Panc1 (cell line): ENCODE data around the gene CDKL1. TPM values are rescaled to one million over a fixed set of nuclear protein-coding genes. Genes with fewer than 3 reads are reported as not detected.

ENCODE experiments used
- ATAC-seq: fragments of 200-7000 bp; cut with Tn5 transposase; 2 replicates; pipeline ENCODE4 v1.9.1; 2020; ENCODE audit warnings: mild to moderate bottlenecking, moderate library complexity
- BruUV-seq: library from RNA; stranded (reverse); fragments of 400-500 nt; replicated peaks from 2 replicates; lab custom pipeline; 2021; lab: Mats Ljungman, UMichigan
- CTCF ChIA-PET: fragments of 300-600 bp; sonication (Branson Sonifier 250); formaldehyde crosslinking; loops from one replicate; lab custom pipeline; 2022; ENCODE audit warnings: antibody characterized with exemption; lab: Charles Lee
- POLR2A ChIA-PET: fragments of 300-600 bp; sonication (Branson Sonifier 250); formaldehyde crosslinking; loops from one replicate; lab custom pipeline; 2022; ENCODE audit warnings: antibody characterized with exemption; lab: Charles Lee
- DNase-seq: peaks from one replicate; pipeline ENCODE4 v3.0.0-alpha.2; 2010; ENCODE audit warnings: low read depth, low spot score
- H3K27ac ChIP-seq: 2 replicates; pipeline ENCODE4 v1.5.1; 2011; ENCODE audit warnings: mild to moderate bottlenecking, low read length, inconsistent platforms
- H3K27me3 ChIP-seq: fragments of 200-500 bp; sonication (Bioruptor generic); 2 replicates; pipeline ENCODE4 v1.6.0; 2014; ENCODE audit warnings: low read length, inconsistent platforms; ENCODE audit not compliant: control insufficient read depth, insufficient read depth
- H3K36me3 ChIP-seq: fragments of 200-500 bp; sonication (Bioruptor generic); 2 replicates; pipeline ENCODE4 v1.5.1; 2014; ENCODE audit warnings: inconsistent platforms, mild to moderate bottlenecking, low read length, moderate library complexity; ENCODE audit not compliant: control insufficient read depth, insufficient read depth
- H3K4me1 ChIP-seq: 2 replicates; pipeline ENCODE4 v1.5.1; 2011; ENCODE audit warnings: inconsistent platforms, mild to moderate bottlenecking, low read length, moderate library complexity; ENCODE audit not compliant: control insufficient read depth, insufficient read depth
- H3K4me3 ChIP-seq, 2 experiments: 2 replicates each; pipeline ENCODE4 v1.5.1; 2011 to 2012; ENCODE audit warnings: low read depth in 2 of 2, low read length in 2 of 2, mild to moderate bottlenecking in 2 of 2, inconsistent platforms in 1 of 2, moderate library complexity in 1 of 2
- H3K9me3 ChIP-seq: fragments of 200-500 bp; sonication (Bioruptor generic); 2 replicates; pipeline ENCODE4 v1.5.1; 2014; ENCODE audit warnings: low read depth, mild to moderate bottlenecking, inconsistent platforms, low read length, moderate library complexity; ENCODE audit not compliant: control insufficient read depth, insufficient read depth
- CTCF ChIP-seq: fragments of 450-650 bp; IDR thresholded peaks from 2 replicates; pipeline ENCODE4 v1.5.1; 2017; ENCODE audit warnings: mild to moderate bottlenecking
- POLR2AphosphoS5 ChIP-seq: IDR thresholded peaks from 2 replicates; pipeline ENCODE4 v1.6.1; 2012; ENCODE audit warnings: mild to moderate bottlenecking, low read depth, low read length, moderate library complexity
- REST ChIP-seq, 2 experiments: IDR thresholded peaks; 2 replicates each; pipeline ENCODE4 v1.6.1; 2011 to 2012; ENCODE audit warnings: low read depth in 2 of 2, control low read depth in 1 of 2, low read length in 1 of 2, mild to moderate bottlenecking in 1 of 2, moderate library complexity in 1 of 2; ENCODE audit not compliant: insufficient read depth in 1 of 2
- SIN3A ChIP-seq: IDR thresholded peaks from 2 replicates; pipeline ENCODE4 v1.6.1; 2012; ENCODE audit warnings: low read depth, mild to moderate bottlenecking, low read length, moderate library complexity, borderline replicate concordance; ENCODE audit not compliant: insufficient read depth
- TCF7L2 ChIP-seq: IDR thresholded peaks from 2 replicates; pipeline ENCODE4 v1.6.1; 2011; ENCODE audit warnings: mild to moderate bottlenecking, low read depth, low read length, inconsistent platforms
- in situ Hi-C: cut with HindIII; loops from 2 replicates; pipeline ENCODE4 v1.10.0; 2016; ENCODE audit warnings: low sequenced_read_pairs, low pct_unique_long_range_greater_than_20kb
- intact Hi-C: fragments of 100-400 bp; cut with micrococcal nuclease; formaldehyde crosslinking; loops from one replicate; pipeline ENCODE4 v1.10.0; 2022; ENCODE audit not compliant: unreplicated experiment
- total RNA-seq: library from RNA; stranded (reverse); gene quantifications from one replicate; pipeline ENCODE4 v1.2.1, GENCODE V29; 2021; ENCODE audit not compliant: unreplicated experiment

The CDKL1 gene
- total RNA-seq, 1 experiment from 2014 or later, result 5.8 TPM

DNA sequence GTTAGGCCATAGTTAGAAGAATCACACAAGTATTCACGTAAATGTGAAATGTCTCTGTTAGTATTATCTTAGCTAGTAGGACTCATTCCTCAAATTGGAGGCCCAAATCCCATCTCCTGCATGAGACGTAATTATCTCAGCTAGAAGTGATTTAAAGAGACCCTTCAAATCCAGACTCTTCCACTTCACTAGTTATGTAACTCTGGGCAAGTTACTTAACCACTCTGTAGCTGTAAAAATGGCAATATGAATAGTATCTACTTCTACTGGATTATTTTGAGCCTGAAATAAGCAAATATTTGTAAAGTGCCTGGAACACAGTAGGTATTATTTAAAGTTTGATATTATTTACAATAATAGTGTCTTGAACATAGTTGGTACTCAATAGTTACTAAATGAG is 28.4 kb upstream of the CDKL1 start:
- peaks cover 2% of the 10 kb centered on the region; the same call in 1 of the 2 replicates for H3K36me3 ChIP-seq
- no TSS peak for BruUV-seq
- H3K27ac ChIP-seq, result no peak overlapping the region
- intact Hi-C loops, result no loop called here
- DNase-seq (no peak), ATAC-seq (no peak)
- no peaks in the 10 kb centered on the region for H3K27me3 ChIP-seq
- in situ Hi-C loops, result no loop called here
- H3K9me3 ChIP-seq, result no peaks in the 10 kb centered on the region
- TF ChIP-seq SIN3A, result no peak
- no peak for TF ChIP-seq TCF7L2
- no peak for TF ChIP-seq REST (IDR thresholded peaks at IDR 0.05; ENCODE audit: insufficient read depth in 1 of 2, low read depth in 2 of 2, low read length in 1 of 2)
- no peak for TF ChIP-seq POLR2AphosphoS5
- no peak for TF ChIP-seq CTCF
- no peak overlapping the region for H3K4me3 ChIP-seq
- ChIA-PET CTCF (no interaction called here), POLR2A (no interaction called here)
- H3K4me1 ChIP-seq, result no peaks in the 10 kb centered on the region

GRCh38 chr14:50423529-50423928 is 26.8 kb upstream of the CDKL1 start:
- DNase-seq, result no peak
- POLR2A ChIA-PET, result no interaction called here
- no peak for ATAC-seq
- no TSS peak for BruUV-seq
- in situ Hi-C loops (no loop called here), intact Hi-C loops (no loop called here)
- H3K36me3 ChIP-seq, result peaks cover 5% of the 10 kb centered on the region; the same call in 1 of the 2 replicates
- no peak for TF ChIP-seq REST (IDR thresholded peaks at IDR 0.05; ENCODE audit: insufficient read depth in 1 of 2, low read depth in 2 of 2, low read length in 1 of 2)
- no peak for TF ChIP-seq POLR2AphosphoS5
- TF ChIP-seq TCF7L2, result no peak
- TF ChIP-seq SIN3A, result no peak
- TF ChIP-seq CTCF, result no peak
- CTCF ChIA-PET, result no interaction called here
- H3K4me3 ChIP-seq, result no peak overlapping the region
- no peaks in the 10 kb centered on the region for H3K4me1 ChIP-seq
- no peaks in the 10 kb centered on the region for H3K9me3 ChIP-seq
- no peaks in the 10 kb centered on the region for H3K27me3 ChIP-seq
- H3K27ac ChIP-seq, result no peak overlapping the region
